ENCODE measurements around the gene DGKH. TPM values are rescaled to one million over a fixed set of nuclear protein-coding genes. Genes with fewer than 3 reads are reported as not detected.

Gene DGKH
- total RNA-seq, 1 donor from 2014 or later = 12.1 TPM

DNA sequence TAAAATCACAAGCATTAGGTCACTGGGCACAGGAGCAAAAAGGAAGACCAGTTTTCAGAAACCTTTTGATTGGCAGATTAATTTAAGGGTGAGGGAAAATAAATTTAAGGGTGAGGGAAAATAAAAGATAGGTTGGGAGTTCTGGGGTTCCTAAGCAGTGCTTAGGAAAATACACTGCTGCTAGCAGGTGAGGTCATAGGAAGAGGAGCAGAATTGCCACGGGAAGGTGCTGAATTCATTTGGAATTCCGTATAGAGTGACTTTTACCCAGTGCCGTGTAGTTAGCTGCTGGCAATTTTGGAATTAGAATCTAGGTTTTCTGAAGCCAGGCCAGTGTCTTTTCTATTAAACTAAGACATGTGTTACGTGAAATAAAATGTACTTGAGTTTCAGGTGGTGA is 59.8 kb downstream of the DGKH start:
- Histone ChIP-seq H3K27ac (no peak overlapping the region), H3K9me3 (ENCODE audit: low read depth) (no peaks in the 10 kb centered on the region), H3F3A (ENCODE audit: low read depth) (no peaks in the 10 kb centered on the region), H2AFZ (replicated peaks) (no peak overlapping the region), H3K4me3 (no peak overlapping the region), H3K27me3 (no peaks in the 10 kb centered on the region), H3K79me2 (ENCODE audit: low read depth) (peaks cover 5% of the 10 kb centered on the region), H4K20me1 (ENCODE audit: low read depth) (peaks cover 4% of the 10 kb centered on the region), H3K36me3 (no peaks in the 10 kb centered on the region), H3K9ac (no peak overlapping the region), H3K4me2 (no peak overlapping the region), H3K4me1 (peaks cover 12% of the 10 kb centered on the region)
- H3K4me3 Mint-ChIP-seq = no peak overlapping the region
- H3K4me1 Mint-ChIP-seq = peaks cover 30% of the 10 kb centered on the region
- peaks cover 8% of the 10 kb centered on the region for H3K9me3 Mint-ChIP-seq
- no peaks in the 10 kb centered on the region for H3K27me3 Mint-ChIP-seq (ENCODE audit: insufficient read depth, low read depth)
- H3K36me3 Mint-ChIP-seq = peaks cover 3% of the 10 kb centered on the region
- no peak overlapping the region for H3K27ac Mint-ChIP-seq
- DNase-seq (ENCODE audit: low spot score) = no peak
- no peak for TF ChIP-seq EZH2 (IDR thresholded peaks at IDR 0.05)
- TF ChIP-seq EZH2phosphoT487 (IDR thresholded peaks at IDR 0.05) = no peak
- TF ChIP-seq CTCF (IDR thresholded peaks at IDR 0.05) = no peak

DNA sequence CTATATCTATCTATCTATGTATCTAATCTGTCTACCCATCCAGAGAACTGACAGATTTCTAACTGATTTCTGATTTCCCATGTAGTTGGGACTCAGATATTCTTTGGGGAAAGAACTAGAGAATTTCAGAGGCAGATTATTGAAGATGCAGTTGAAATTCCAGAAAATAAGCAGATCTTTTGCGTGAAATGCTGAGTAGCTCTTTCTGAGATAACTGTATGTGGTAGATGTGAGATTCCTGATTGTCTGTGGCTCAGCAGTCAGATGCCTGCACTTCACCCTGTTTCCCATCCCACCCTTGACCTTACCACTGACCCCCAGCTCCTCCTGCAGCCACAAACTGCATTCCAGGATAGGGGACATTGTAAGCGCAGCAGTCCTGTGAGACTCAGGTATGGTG is 61.5 kb downstream of the DGKH start:
- no peak for TF ChIP-seq EZH2 (IDR thresholded peaks at IDR 0.05)
- no peak for TF ChIP-seq CTCF (IDR thresholded peaks at IDR 0.05)
- no peak for TF ChIP-seq EZH2phosphoT487 (IDR thresholded peaks at IDR 0.05)
- no peak overlapping the region for H3K4me3 Mint-ChIP-seq
- peaks cover 2% of the 10 kb centered on the region for H3K27me3 Mint-ChIP-seq (ENCODE audit: insufficient read depth, low read depth)
- Histone ChIP-seq H3F3A (ENCODE audit: low read depth) (no peaks in the 10 kb centered on the region), H3K9ac (no peak overlapping the region), H3K79me2 (ENCODE audit: low read depth) (peaks cover 5% of the 10 kb centered on the region), H4K20me1 (ENCODE audit: low read depth) (peaks cover 4% of the 10 kb centered on the region), H3K27me3 (no peaks in the 10 kb centered on the region), H3K9me3 (ENCODE audit: low read depth) (no peaks in the 10 kb centered on the region), H3K4me2 (no peak overlapping the region), H3K4me3 (no peak overlapping the region), H2AFZ (replicated peaks) (no peak overlapping the region), H3K4me1 (peaks cover 12% of the 10 kb centered on the region), H3K36me3 (no peaks in the 10 kb centered on the region), H3K27ac (no peak overlapping the region)
- no peak overlapping the region for H3K27ac Mint-ChIP-seq
- no peak for DNase-seq (ENCODE audit: low spot score)
- H3K4me1 Mint-ChIP-seq = peaks cover 28% of the 10 kb centered on the region
- peaks cover 3% of the 10 kb centered on the region for H3K9me3 Mint-ChIP-seq
- peaks cover 1% of the 10 kb centered on the region for H3K36me3 Mint-ChIP-seq

GRCh38 chr13:42110410-42111155 is 62.1 kb downstream of the DGKH start:
- H3K9me3 Mint-ChIP-seq = peaks cover 3% of the 10 kb centered on the region
- H3K4me3 Mint-ChIP-seq = no peak overlapping the region
- peak; percentile 60 for DNase-seq (ENCODE audit: low spot score)

More at GRCh38 chr13:42110410-42111155, 62.1 kb downstream of the DGKH start:
- H3F3A ChIP-seq (ENCODE audit: low read depth) = no peaks in the 10 kb centered on the region
- H3K4me3 ChIP-seq = no peak overlapping the region
- H3K9ac ChIP-seq = no peak overlapping the region
- H3K27ac Mint-ChIP-seq = no peak overlapping the region
- H3K36me3 Mint-ChIP-seq = no peaks in the 10 kb centered on the region
- no peak overlapping the region for H3K4me2 ChIP-seq
- TF ChIP-seq EZH2phosphoT487 (IDR thresholded peaks at IDR 0.05) (no peak), CTCF (IDR thresholded peaks at IDR 0.05) (peak; percentile 87)
- peaks cover 4% of the 10 kb centered on the region for H4K20me1 ChIP-seq (ENCODE audit: low read depth)
- peaks cover 2% of the 10 kb centered on the region for H3K79me2 ChIP-seq (ENCODE audit: low read depth)
- H3K27ac ChIP-seq = no peak overlapping the region
- H3K27me3 Mint-ChIP-seq (ENCODE audit: insufficient read depth, low read depth) = peaks cover 2% of the 10 kb centered on the region
- peaks cover 12% of the 10 kb centered on the region for H3K4me1 ChIP-seq
- H3K4me1 Mint-ChIP-seq = peaks cover 30% of the 10 kb centered on the region
- no peaks in the 10 kb centered on the region for H3K9me3 ChIP-seq (ENCODE audit: low read depth)
- no peak overlapping the region for H2AFZ ChIP-seq (replicated peaks)
- no peaks in the 10 kb centered on the region for H3K36me3 ChIP-seq
- H3K27me3 ChIP-seq = no peaks in the 10 kb centered on the region
